Heart left ventricle (tissue), 16 donors: ENCODE results near the gene BBX. TPM values are rescaled to one million over a fixed set of nuclear protein-coding genes. Genes with fewer than 3 reads are reported as not detected.

ENCODE experiments used
- ATAC-seq, 4 donors: fragments of 200-7000 bp; cut with Tn5 transposase; one replicate each; pipeline ENCODE4 v1.9.1; 2020 to 2022; ENCODE audit warnings: moderate library complexity in 4 of 4, mild to moderate bottlenecking in 3 of 4, moderate number of reproducible peaks in 1 of 4
- DNase-seq, 5 donors: peaks; one replicate each; pipeline ENCODE4 v3.0.0-alpha.2; 2020
- H3K27ac ChIP-seq, 12 donors: fragments of 200-600 bp; sonication (generic) in 4 of 12; one replicate each; pipeline versions ENCODE4 v1.5.0 to v1.8.0; 2016 to 2022; ENCODE audit warnings: mild to moderate bottlenecking in 2 of 12
- H3K27me3 ChIP-seq, 9 donors: fragments of 200-600 bp; sonication (generic) in 2 of 9; one replicate each; pipeline versions ENCODE4 v1.5.1 to v1.8.0; 2016 to 2022; ENCODE audit warnings: mild to moderate bottlenecking in 3 of 9
- H3K36me3 ChIP-seq, 9 donors: fragments of 200-600 bp; sonication (generic) in 2 of 9; one replicate each; pipeline versions ENCODE4 v1.5.0 to v1.8.0; 2018 to 2022; ENCODE audit warnings: mild to moderate bottlenecking in 2 of 9
- H3K4me1 ChIP-seq, 12 donors: fragments of 200-600 bp; sonication (generic) in 4 of 12; one replicate each; pipeline versions ENCODE4 v1.5.0 to v1.8.0; 2016 to 2022; ENCODE audit warnings: mild to moderate bottlenecking in 3 of 12
- H3K4me3 ChIP-seq, 12 donors: fragments of 200-600 bp; sonication (generic) in 4 of 12; one replicate each; pipeline versions ENCODE4 v1.5.0 to v1.8.0; 2017 to 2022; ENCODE audit warnings: mild to moderate bottlenecking in 9 of 12, moderate library complexity in 4 of 12
- H3K9me3 ChIP-seq, 12 donors: fragments of 200-600 bp; sonication (generic) in 4 of 12; one replicate each; pipeline versions ENCODE4 v1.5.0 to v1.8.0; 2016 to 2022; ENCODE audit warnings: mild to moderate bottlenecking in 1 of 12
- POLR2A ChIP-seq, 2 donors: fragments of 450-650 bp; IDR thresholded peaks; one replicate each; pipeline ENCODE4 v1.6.1; 2017; ENCODE audit warnings: antibody characterized with exemption in 2 of 2, mild to moderate bottlenecking in 2 of 2, moderate library complexity in 2 of 2
- WGBS, 4 donors: extraction: QIAGEN DNeasy Blood & Tissue Kit in 2 of 4; methylation state at CpG; one replicate each; pipeline versions ENCODE4 v1.1.5 to v1.1.7; 2013 to 2018; 5-methylcytosine and 5-hydroxymethylcytosine counted together
- intact Hi-C, 10 donors: fragments of 100-400 bp; cut with DNase I; formaldehyde crosslinking; loops; one replicate each; pipeline versions ENCODE4 v1.11.1 to v1.14.2; 2022
- polyA plus RNA-seq, 2 donors: library from polyadenylated mRNA; stranded (reverse); fragments of 200-250 nt; gene quantifications; one replicate each; pipeline ENCODE4 v1.2.3, GENCODE V29; 2013
- total RNA-seq, 9 donors: library from RNA; depleted of rRNA in 2 of 9; stranded (reverse); fragments of >200 nt in 2 of 9; fragmentation: NEBNext Ultra II Directional in 3 of 9; extraction: Animal tissue kit (Norgen Biotek cat#: 25700) in 3 of 9; gene quantifications; one replicate each; pipeline versions ENCODE4 v1.1.0 to v1.2.4, GENCODE V29; 2016 to 2023
- TF ChIP-seq, protein P1 (sequence below), 12 donors: fragments of 200-600 bp; sonication (generic) in 4 of 12; IDR thresholded peaks; one replicate each; pipeline versions ENCODE4 v1.5.0 to v1.8.0; 2018 to 2022; ENCODE audit warnings: antibody characterized with exemption in 12 of 12, mild to moderate bottlenecking in 5 of 12
- donor health status: ischemic (EF 13 %, LVEDD 7.1; RV severe dilation, severe dysfunction).
- donor health status: healthy with polysubstance abuse.
- donor health status: DM: no; HTN: yes; CAD: no.
- donor health status: DM: no; HTN: no; CAD: no.
- donor health status: ischemic (EF 25% LVEDD 6.9; RV normal size, moderate dysfunction).
- donor health status: ischemic (EF 25% LVEDD 5.7; RV mildly dilated, moderate dysfunction).
- donor health status: healthy.
- donor health status: DM: yes; HTN: yes; CAD: no.
- donor health status: ischemic (EF 35%, LVEDD 5.7; RV mildly dilated, moderate dysfunction).
- donor health status: nonischemic (EF 11% LVEDD 7.7; RV severe dilation, severe dysfunction).
- donor health status: DM: yes; HTN: yes; CAD: no.
- donor health status: PGD.
- donor health status: ischemic (EF 29% LVEDD 5.4; RV normal size, mild dysfunction).
- donor health status: nonischemic (EF 23%, LVEDD 6.1; RV moderate dilation, normal function).

The BBX gene
- total and polyA plus RNA-seq, 11 donors, result 9.1 to 60.5 (median 46.8) TPM

DNA sequence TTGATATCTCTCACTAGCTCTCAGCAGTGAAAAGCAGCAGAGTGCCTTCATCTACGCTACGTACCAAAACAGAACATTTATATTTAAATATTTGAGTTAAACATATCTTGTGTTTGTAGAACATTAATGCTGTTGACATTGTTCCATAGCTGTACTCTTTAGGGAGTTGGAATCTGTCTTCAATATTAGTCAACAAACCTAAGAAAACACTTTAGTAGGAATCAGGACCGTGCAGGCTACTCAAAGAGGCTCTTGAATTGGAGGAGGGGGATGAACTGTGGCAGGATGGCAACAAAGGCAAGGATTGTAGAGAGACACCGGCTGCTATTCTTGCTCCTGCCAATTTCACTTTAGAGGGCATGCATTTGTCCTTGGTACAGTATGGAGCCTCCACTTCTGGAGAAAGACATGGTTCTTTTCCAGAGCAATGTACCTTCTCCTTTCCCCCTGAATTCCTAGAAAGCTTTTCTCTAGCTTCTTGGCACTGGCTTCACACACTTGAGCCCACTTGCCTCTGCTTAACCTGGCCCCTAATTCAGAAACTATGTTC is 302.1 kb downstream of the BBX start:
- no peaks in the 10 kb centered on the region for H3K9me3 ChIP-seq
- no peaks in the 10 kb centered on the region for H3K36me3 ChIP-seq
- DNase-seq (no peak), ATAC-seq (peak in 2 of 4 donors; percentile 42 to 56)
- no peak for TF ChIP-seq POLR2A (IDR thresholded peaks at IDR 0.05)
- TF ChIP-seq, protein P1, sequence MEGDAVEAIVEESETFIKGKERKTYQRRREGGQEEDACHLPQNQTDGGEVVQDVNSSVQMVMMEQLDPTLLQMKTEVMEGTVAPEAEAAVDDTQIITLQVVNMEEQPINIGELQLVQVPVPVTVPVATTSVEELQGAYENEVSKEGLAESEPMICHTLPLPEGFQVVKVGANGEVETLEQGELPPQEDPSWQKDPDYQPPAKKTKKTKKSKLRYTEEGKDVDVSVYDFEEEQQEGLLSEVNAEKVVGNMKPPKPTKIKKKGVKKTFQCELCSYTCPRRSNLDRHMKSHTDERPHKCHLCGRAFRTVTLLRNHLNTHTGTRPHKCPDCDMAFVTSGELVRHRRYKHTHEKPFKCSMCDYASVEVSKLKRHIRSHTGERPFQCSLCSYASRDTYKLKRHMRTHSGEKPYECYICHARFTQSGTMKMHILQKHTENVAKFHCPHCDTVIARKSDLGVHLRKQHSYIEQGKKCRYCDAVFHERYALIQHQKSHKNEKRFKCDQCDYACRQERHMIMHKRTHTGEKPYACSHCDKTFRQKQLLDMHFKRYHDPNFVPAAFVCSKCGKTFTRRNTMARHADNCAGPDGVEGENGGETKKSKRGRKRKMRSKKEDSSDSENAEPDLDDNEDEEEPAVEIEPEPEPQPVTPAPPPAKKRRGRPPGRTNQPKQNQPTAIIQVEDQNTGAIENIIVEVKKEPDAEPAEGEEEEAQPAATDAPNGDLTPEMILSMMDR (IDR thresholded peaks at IDR 0.05), result no peak
- peaks cover 0 to 12% (median 0%) of the 10 kb centered on the region in 12 donors for H3K4me1 ChIP-seq
- WGBS, 4 donors, result 64 to 73% (median 68%) methylated on average over 4 of the region's 4 CpGs
- intact Hi-C loops, result no loop called here
- H3K27me3 ChIP-seq, result peaks cover 0 to 7% (median 0%) of the 10 kb centered on the region in 9 donors
- no peak overlapping the region for H3K4me3 ChIP-seq
- no peak overlapping the region for H3K27ac ChIP-seq

DNA sequence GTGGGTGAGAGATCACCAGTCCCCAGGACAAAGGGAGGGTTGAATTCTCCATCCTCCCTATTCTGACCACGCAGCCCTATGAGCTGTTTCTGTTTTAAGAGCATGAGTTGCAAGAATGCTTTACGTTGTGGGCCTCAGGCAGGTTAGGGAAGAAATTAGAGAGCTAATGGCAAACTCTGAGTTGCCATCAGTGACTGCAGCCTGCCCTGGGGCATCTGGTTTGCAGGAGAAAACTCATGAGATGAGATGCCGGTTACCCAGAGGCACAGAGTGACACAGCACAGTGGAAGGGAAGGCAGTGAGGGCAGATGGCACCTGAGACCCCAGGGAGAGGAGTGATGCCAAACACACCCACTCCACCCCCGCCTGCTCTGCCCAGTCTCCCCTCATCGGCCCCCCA is 302.8 kb downstream of the BBX start:
- peak in 1 of 4 donors; percentile 9 for ATAC-seq
- Histone ChIP-seq H3K9me3 (no peaks in the 10 kb centered on the region), H3K4me1 (peaks cover 0 to 12% (median 0%) of the 10 kb centered on the region in 12 donors), H3K4me3 (no peak overlapping the region), H3K27ac (no peak overlapping the region), H3K36me3 (no peaks in the 10 kb centered on the region), H3K27me3 (peaks cover 0 to under 1% (median 0%) of the 10 kb centered on the region in 9 donors)
- no peak for DNase-seq
- WGBS, 4 donors, result 88 to 94% (median 90%) methylated on average over 4 to 5 of the region's 5 CpGs
- intact Hi-C loops, result no loop called here
- TF ChIP-seq, protein P1 (IDR thresholded peaks at IDR 0.05), result no peak
- TF ChIP-seq POLR2A (IDR thresholded peaks at IDR 0.05), result no peak

DNA sequence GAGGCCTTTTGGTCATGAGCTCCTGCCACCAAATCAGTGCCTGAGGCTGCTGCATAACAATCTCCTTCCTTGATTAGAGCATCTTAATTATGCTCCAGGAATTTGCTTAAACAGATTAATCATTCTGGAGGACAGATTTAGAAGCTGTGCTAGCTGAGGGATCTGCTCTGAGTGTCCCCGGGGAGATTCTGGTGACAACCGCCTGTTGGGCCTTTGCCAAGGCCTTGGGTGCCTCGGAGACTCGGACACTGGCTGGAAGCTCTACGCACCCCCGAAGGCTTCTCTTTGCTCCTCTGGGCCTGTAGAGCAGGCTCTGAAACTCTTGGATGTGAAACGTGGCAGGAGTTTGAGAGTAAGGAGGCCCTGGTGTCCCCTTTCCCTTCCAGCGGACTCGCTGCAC is 304.0 kb downstream of the BBX start:
- H3K27me3 ChIP-seq, result no peaks in the 10 kb centered on the region
- intact Hi-C loops, result no loop called here
- peaks cover 0 to 12% (median 0%) of the 10 kb centered on the region in 12 donors for H3K4me1 ChIP-seq
- 78 to 82% (median 80%) methylated on average over 9 of the region's 9 CpGs for WGBS, 4 donors
- no peaks in the 10 kb centered on the region for H3K36me3 ChIP-seq
- H3K4me3 ChIP-seq, result no peak overlapping the region
- ATAC-seq, result no peak
- H3K9me3 ChIP-seq, result no peaks in the 10 kb centered on the region
- no peak overlapping the region for H3K27ac ChIP-seq
- peak in 3 of 5 donors; percentile 25 to 57 (median 31) for DNase-seq
- TF ChIP-seq, protein P1 (IDR thresholded peaks at IDR 0.05), result no peak
- TF ChIP-seq POLR2A (IDR thresholded peaks at IDR 0.05), result no peak

DNA sequence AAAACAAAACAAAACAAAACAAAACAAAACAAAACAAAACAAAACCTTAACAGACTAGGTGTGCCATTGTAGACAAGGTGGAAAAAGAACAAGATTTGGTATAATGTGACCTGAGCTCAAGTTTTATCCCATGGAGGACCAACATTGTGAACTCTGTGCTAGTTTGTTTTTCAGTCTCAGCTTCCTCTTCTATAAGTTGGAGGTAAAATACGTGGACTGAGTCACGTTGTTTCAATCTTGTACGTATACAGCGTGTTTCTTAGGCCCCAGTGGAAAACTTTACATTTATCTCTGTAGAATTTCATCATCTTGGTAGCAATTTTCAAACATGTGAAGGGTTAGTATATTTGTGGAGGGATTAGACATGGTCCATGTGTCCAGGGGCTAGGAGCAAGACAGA is 306.4 kb downstream of the BBX start:
- no peak for ATAC-seq
- TF ChIP-seq, protein P1 (IDR thresholded peaks at IDR 0.05), result no peak
- TF ChIP-seq POLR2A (IDR thresholded peaks at IDR 0.05), result no peak
- DNase-seq, result no peak
- Histone ChIP-seq H3K9me3 (no peaks in the 10 kb centered on the region), H3K27ac (no peak overlapping the region), H3K4me3 (no peak overlapping the region), H3K4me1 (peaks cover 0 to 10% (median 0%) of the 10 kb centered on the region in 12 donors), H3K27me3 (no peaks in the 10 kb centered on the region), H3K36me3 (no peaks in the 10 kb centered on the region)
- 89 to 96% (median 92%) methylated on average over 4 of the region's 4 CpGs for WGBS, 4 donors
- intact Hi-C loops, result no loop called here
